22Rv1 (cell line): ENCODE data around the gene COL6A2.

Source experiments
- H3K27ac ChIP-seq: fragments of 450-650 bp; 2 replicates; pipeline ENCODE4 v1.5.1; 2017
- CTCF ChIP-seq: fragments of 450-650 bp; IDR thresholded peaks from 2 replicates; pipeline ENCODE4 v1.5.1; 2017; ENCODE audit warnings: mild to moderate bottlenecking
- ZFX ChIP-seq: fragments of 450-650 bp; IDR thresholded peaks from 2 replicates; pipeline ENCODE4 v1.6.1; 2017; ENCODE audit warnings: antibody characterized with exemption, borderline replicate concordance

The COL6A2 gene

GRCh38 chr21:46119637-46120271, 21.8 kb downstream of the COL6A2 start:
- TF ChIP-seq CTCF (no peak), ZFX (no peak)
- no peak overlapping the region for H3K27ac ChIP-seq

GRCh38 chr21:46120301-46121285, 22.7 kb downstream of the COL6A2 start:
- TF ChIP-seq CTCF, result no peak
- no peak for TF ChIP-seq ZFX
- no peak overlapping the region for H3K27ac ChIP-seq

- no peak overlapping the region for H3K27ac ChIP-seq
These were observed 23.6 kb downstream of the COL6A2 start for GRCh38 chr21:46121286-46122221.

GRCh38 chr21:46122237-46122671, 24.3 kb downstream of the COL6A2 start:
- TF ChIP-seq ZFX (no peak), CTCF (no peak)
- no peak overlapping the region for H3K27ac ChIP-seq

More at GRCh38 chr21:46121286-46122221, 23.6 kb downstream of the COL6A2 start:
- TF ChIP-seq CTCF (no peak), ZFX (no peak)

- TF ChIP-seq ZFX, result no peak
- TF ChIP-seq CTCF, result no peak
- H3K27ac ChIP-seq, result no peak overlapping the region
These were observed 25.1 kb downstream of the COL6A2 start for GRCh38 chr21:46122758-46123683.
